ENCODE data around the gene PPP1R14B. TPM values are rescaled to one million over a fixed set of nuclear protein-coding genes. Genes with fewer than 3 reads are reported as not detected.

The PPP1R14B gene
- total and polyA plus RNA-seq, 2 donors (not counting 3 experiments of a cell fraction or from before 2014, with no cell fraction given) = 308 to 431 TPM

DNA sequence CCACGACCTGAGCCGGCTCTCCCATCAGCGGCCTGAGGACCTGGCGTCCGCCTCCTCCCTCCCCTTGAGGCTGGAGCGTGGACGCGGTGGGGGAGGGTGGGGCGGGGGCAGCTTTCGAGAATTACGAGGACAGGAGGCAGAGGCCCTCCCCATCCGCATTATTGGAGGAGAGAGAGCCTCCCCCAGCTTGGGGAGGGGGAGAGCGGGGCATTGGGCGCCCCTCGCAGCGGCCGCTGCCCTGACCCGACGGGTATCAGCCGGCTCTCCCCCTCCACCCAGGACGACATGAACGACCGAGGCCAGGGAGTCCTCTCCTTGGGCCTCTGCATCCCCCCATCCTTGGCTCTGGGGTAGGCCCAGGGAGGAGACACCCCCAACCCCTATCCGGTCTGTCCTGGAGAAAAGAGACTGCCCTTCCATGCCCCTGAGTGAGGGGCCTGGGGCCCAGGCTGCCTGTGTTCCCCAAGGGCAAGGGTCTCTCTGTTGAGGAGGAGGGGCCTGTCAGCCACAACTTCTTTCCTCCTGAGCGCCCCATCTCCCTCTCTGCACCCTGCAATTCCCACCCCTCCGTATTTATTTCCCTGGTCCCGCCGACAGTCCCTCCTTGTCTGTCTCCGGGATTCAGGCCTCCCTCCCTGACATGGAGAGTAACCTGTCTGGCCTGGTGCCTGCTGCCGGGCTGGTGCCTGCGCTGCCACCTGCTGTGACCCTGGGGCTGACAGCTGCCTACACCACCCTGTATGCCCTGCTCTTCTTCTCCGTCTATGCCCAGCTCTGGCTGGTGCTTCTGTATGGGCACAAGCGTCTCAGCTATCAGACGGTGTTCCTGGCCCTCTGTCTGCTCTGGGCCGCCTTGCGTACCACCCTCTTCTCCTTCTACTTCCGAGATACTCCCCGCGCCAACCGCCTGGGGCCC lies 39.4 kb upstream of the PPP1R14B start:
- Histone ChIP-seq H3K4me1 (ENCODE audit: control insufficient read depth, extremely low read depth, insufficient read depth, low read length) (peaks cover 11% of the 10 kb centered on the region), H3K9me3 (replicated peaks; ENCODE audit: control insufficient read depth, insufficient read depth, low read length) (no peaks in the 10 kb centered on the region), H3K27ac (ENCODE audit: insufficient read depth, low read depth, low read length) (no peak overlapping the region), H3K9me1 (replicated peaks; ENCODE audit: control insufficient read depth, extremely low read depth, insufficient read depth, low read length) (no peaks in the 10 kb centered on the region), H3K4me3 (replicated peaks in 1 of 3; ENCODE audit: insufficient read depth in 1 of 3, low read depth in 1 of 3, low read length in 3 of 3) (peak overlapping the region; percentile 11 to 49 (median 42)), H3K9ac (replicated peaks; ENCODE audit: extremely low read depth, insufficient read depth, low read length) (peak overlapping the region; percentile 54), H2AFZ (ENCODE audit: low read depth, low read length) (peak overlapping the region; percentile 49), H3K36me3 (ENCODE audit: control insufficient read depth in 2 of 2, extremely low read depth in 1 of 2, insufficient read depth in 2 of 2, low read length in 2 of 2) (peaks cover 0 to 5% of the 10 kb centered on the region in 2 experiments), H3K27me3 (ENCODE audit: control insufficient read depth in 2 of 2, insufficient read depth in 2 of 2, low read length in 2 of 2) (peaks cover 11 to 12% of the 10 kb centered on the region in 2 experiments), H3K79me2 (ENCODE audit: control insufficient read depth, insufficient read depth, low read length) (peaks cover 2% of the 10 kb centered on the region), H4K20me1 (replicated peaks; ENCODE audit: control insufficient read depth, extremely low read depth, insufficient read depth, low read length) (no peaks in the 10 kb centered on the region), H3K4me2 (ENCODE audit: insufficient read depth, low read length) (peak overlapping the region; percentile 58)
- DNase-seq (ENCODE audit: low read depth, low spot score) (no peak), FAIRE-seq (no peak)
- CTCF ChIA-PET = interaction anchor here (2.2 to 3.5 kb wide), 3 partner anchors 15 to 69 kb away, joined by 8 to 26 read pairs (median 9); partner anchors contain the start of gene CATSPERZ
- POLR2A ChIA-PET = no interaction called here
- intact Hi-C loops (cut with micrococcal nuclease) = loop anchor here (1.0 to 5.0 kb wide), 5 partner anchors 16 to 99 kb away; partner anchors contain the start of genes ESRRA, PLCB3, PPP1R14B and STIP1
- dilution Hi-C loops (cut with MboI; ENCODE audit: extremely low pct_ligation_motif_present, low sequenced_read_pairs) = no loop called here
- BruUV-seq (replicated peaks) = no TSS peak
- TF ChIP-seq CTCF (IDR thresholded peaks at IDR 0.05; ENCODE audit: extremely low read depth in 1 of 2, insufficient read depth in 1 of 2, low read depth in 1 of 2, low read length in 2 of 2) (no peak), POLR2A (IDR thresholded peaks at IDR 0.05; ENCODE audit: low read depth, low read length) (peak; percentile 10)
